HCT116 (cell line): ENCODE data around the gene MYH10. TPM values are rescaled to one million over a fixed set of nuclear protein-coding genes. Genes with fewer than 3 reads are reported as not detected.

ENCODE experiments used
- ATAC-seq: fragments of 200-7000 bp; cut with Tn5 transposase; 2 replicates; pipeline ENCODE4 v1.9.1; 2020; ENCODE audit warnings: mild to moderate bottlenecking, moderate library complexity
- BruUV-seq: library from RNA; stranded (reverse); fragments of 400-500 nt; replicated peaks from 2 replicates; lab custom pipeline; 2021; lab: Mats Ljungman, UMichigan
- CTCF ChIA-PET: fragments of 300-600 bp; sonication (Branson Sonifier 250); formaldehyde crosslinking; loops from one replicate; lab custom pipeline; 2021; ENCODE audit warnings: antibody characterized with exemption; lab: Charles Lee
- POLR2A ChIA-PET: fragments of 300-600, 350-600 bp; sonication (Branson Sonifier 250); formaldehyde crosslinking; loops from one replicate; lab custom pipeline; 2021; ENCODE audit warnings: antibody characterized with exemption; lab: Charles Lee
- RAD21 ChIA-PET, 2 experiments: fragments of 300-600 bp; sonication (Branson Sonifier 250); formaldehyde crosslinking; loops; one replicate each; lab custom pipeline; 2023; ENCODE audit warnings: low total read pairs in 2 of 2; ENCODE audit not compliant: uncharacterized antibody in 2 of 2, unreplicated experiment in 2 of 2, low non-redundant PET in 1 of 2; lab: Charles Lee
- DNase-seq: peaks from one replicate; pipeline ENCODE4 v3.0.0-alpha.2; 2010; ENCODE audit warnings: low read depth, low spot score
- H2AFZ ChIP-seq: fragments of 200-600 bp; shearing (Covaris generic), sonication (generic); 2 replicates; pipeline ENCODE4 v1.6.1; 2017; ENCODE audit warnings: low read depth, mixed run types, mixed read lengths, antibody characterized with exemption, low read length; ENCODE audit not compliant: poor library complexity, severe bottlenecking
- H3K27ac ChIP-seq: 2 replicates; pipeline ENCODE4 v1.5.1; 2012; ENCODE audit warnings: low read depth, low read length
- H3K27me3 ChIP-seq: fragments of 200-600 bp; sonication (generic); 2 replicates; pipeline ENCODE4 v1.6.1; 2016; ENCODE audit warnings: mixed run types, low read length, mixed read lengths; ENCODE audit not compliant: insufficient read depth
- H3K36me3 ChIP-seq, 2 experiments: fragments of 200-500 bp in 1 of 2; fragments of 200-600 bp in 1 of 2; sonication (Bioruptor generic) in 1 of 2; sonication (generic) in 1 of 2; 2 replicates each; pipeline versions ENCODE4 v1.5.1 to v1.6.1; 2014 to 2016; ENCODE audit warnings: low read length in 2 of 2, inconsistent platforms in 1 of 2, mixed read lengths in 1 of 2, mixed run types in 1 of 2; ENCODE audit not compliant: insufficient read depth in 2 of 2, control insufficient read depth in 1 of 2
- H3K4me1 ChIP-seq, 2 experiments: fragments of 200-600 bp in 1 of 2; sonication (generic) in 1 of 2; 2 replicates each; pipeline versions ENCODE4 v1.5.1 to v1.6.1; 2012 to 2017; ENCODE audit warnings: low read length in 2 of 2, inconsistent platforms in 1 of 2, mild to moderate bottlenecking in 1 of 2, mixed read lengths in 1 of 2, mixed run types in 1 of 2, moderate library complexity in 1 of 2; ENCODE audit not compliant: insufficient read depth in 2 of 2, control insufficient read depth in 1 of 2
- H3K4me2 ChIP-seq: fragments of 200-600 bp; sonication (generic); 2 replicates; pipeline ENCODE4 v1.6.1; 2017; ENCODE audit warnings: mixed run types, low read length, mixed read lengths
- H3K4me3 ChIP-seq, 2 experiments: fragments of 200-600 bp in 1 of 2; sonication (generic) in 1 of 2; replicated peaks in 1 of 2; 2 replicates each; pipeline ENCODE4 v1.5.1; 2011 to 2016; ENCODE audit warnings: low read length in 2 of 2, control low read depth in 1 of 2, low read depth in 1 of 2, mild to moderate bottlenecking in 1 of 2, mixed read lengths in 1 of 2, mixed run types in 1 of 2
- H3K79me2 ChIP-seq: fragments of 200-600 bp; sonication (generic); 2 replicates; pipeline ENCODE4 v1.6.1; 2017; ENCODE audit warnings: mild to moderate bottlenecking, mixed run types, low read length, moderate library complexity, mixed read lengths; ENCODE audit not compliant: insufficient read depth
- H3K9ac ChIP-seq: fragments of 200-600 bp; sonication (generic); 2 replicates; pipeline ENCODE4 v1.6.1; 2016; ENCODE audit warnings: low read length, mixed read lengths
- H3K9me2 ChIP-seq: fragments of 200-600 bp; sonication (generic), shearing (Covaris generic); 2 replicates; pipeline ENCODE4 v1.6.1; 2017; ENCODE audit warnings: mixed run types, mild to moderate bottlenecking, moderate library complexity; ENCODE audit not compliant: insufficient read depth
- H3K9me3 ChIP-seq, 2 experiments: fragments of 200-500 bp in 1 of 2; fragments of 200-600 bp in 1 of 2; sonication (Bioruptor generic) in 1 of 2; sonication (generic) in 1 of 2; 2 replicates each; pipeline ENCODE4 v1.6.1; 2014 to 2017; ENCODE audit warnings: low read length in 2 of 2, mixed read lengths in 2 of 2, inconsistent platforms in 1 of 2, low read depth in 1 of 2, mild to moderate bottlenecking in 1 of 2, mixed run types in 1 of 2, moderate library complexity in 1 of 2; ENCODE audit not compliant: control insufficient read depth in 1 of 2, insufficient read depth in 1 of 2
- H4K20me1 ChIP-seq: fragments of 200-600 bp; sonication (generic), shearing (Covaris generic); 2 replicates; pipeline ENCODE4 v1.6.1; 2017; ENCODE audit warnings: mixed run types, mild to moderate bottlenecking, moderate library complexity; ENCODE audit not compliant: insufficient read depth
- ATF3 ChIP-seq: IDR thresholded peaks from 2 replicates; pipeline ENCODE4 v1.6.1; 2012
- CBX3 ChIP-seq: IDR thresholded peaks from 2 replicates; pipeline ENCODE4 v1.6.1; 2012; ENCODE audit warnings: low read depth
- CTCF ChIP-seq, 3 experiments: fragments of 200-600 bp in 1 of 3; sonication (generic) in 1 of 3; IDR thresholded peaks in 2 of 3; conservative IDR thresholded peaks in 1 of 3; 2 replicates each; pipeline ENCODE4 v1.5.1; 2012 to 2017; ENCODE audit warnings: low read depth in 2 of 3, low read length in 2 of 3, antibody characterized with exemption in 1 of 3, borderline replicate concordance in 1 of 3, control low read depth in 1 of 3, mild to moderate bottlenecking in 1 of 3, mixed read lengths in 1 of 3, mixed run types in 1 of 3, moderate library complexity in 1 of 3; ENCODE audit not compliant: insufficient read depth in 1 of 3
- EGR1 ChIP-seq: IDR thresholded peaks from 2 replicates; pipeline ENCODE4 v1.6.1; 2012; ENCODE audit warnings: low read depth
- EZH2phosphoT487 ChIP-seq: fragments of 200-600 bp; IDR thresholded peaks from 2 replicates; pipeline ENCODE4 v1.6.1; 2018; ENCODE audit warnings: antibody characterized with exemption, borderline replicate concordance
- MAX ChIP-seq: IDR thresholded peaks from 2 replicates; pipeline ENCODE4 v1.6.1; 2012
- SIN3A ChIP-seq: IDR thresholded peaks from 2 replicates; pipeline ENCODE4 v1.6.1; 2012; ENCODE audit warnings: low read depth
- SP1 ChIP-seq: IDR thresholded peaks from 2 replicates; pipeline ENCODE4 v1.6.1; 2012; ENCODE audit warnings: low read depth
- TCF7L2 ChIP-seq: IDR thresholded peaks from 2 replicates; pipeline ENCODE4 v1.7.0; 2011; ENCODE audit warnings: borderline replicate concordance, inconsistent platforms; ENCODE audit not compliant: insufficient read depth, insufficient read length; ENCODE audit errors: extremely low read depth
- intact Hi-C: fragments of 100-400 bp; cut with micrococcal nuclease; formaldehyde crosslinking; loops from 2 replicates; pipeline ENCODE4 v1.10.0; 2022
- total RNA-seq: library from RNA; stranded (reverse); gene quantifications from one replicate; pipeline ENCODE4 v1.2.1, GENCODE V29; 2021; ENCODE audit not compliant: unreplicated experiment

MYH10 gene
- total RNA-seq, 1 experiment from 2014 or later = 39.2 TPM

- no TSS peak for BruUV-seq
- H4K20me1 ChIP-seq = no peaks in the 10 kb centered on the region
- intact Hi-C loops = no loop called here
- no peak overlapping the region for H3K4me2 ChIP-seq
- H3K4me3 ChIP-seq = no peak overlapping the region
- POLR2A ChIA-PET = no interaction called here
- RAD21 ChIA-PET = no interaction called here
- CTCF ChIA-PET = no interaction called here
- H3K36me3 ChIP-seq = no peaks in the 10 kb centered on the region
- H3K79me2 ChIP-seq = no peaks in the 10 kb centered on the region
- no peak for ATAC-seq
- H3K9me2 ChIP-seq = no peaks in the 10 kb centered on the region; the same call in 1 of the 2 replicates
- no peak for TF ChIP-seq ATF3
- no peak for TF ChIP-seq CBX3
- TF ChIP-seq SIN3A = no peak
- TF ChIP-seq MAX = no peak
- TF ChIP-seq SP1 = no peak
- TF ChIP-seq EGR1 = no peak
- no peak for TF ChIP-seq TCF7L2
- H2AFZ ChIP-seq = no peak overlapping the region
- H3K9ac ChIP-seq = no peak overlapping the region
- no peaks in the 10 kb centered on the region for H3K4me1 ChIP-seq
- H3K27ac ChIP-seq = no peak overlapping the region
- no peak for DNase-seq
- no peaks in the 10 kb centered on the region for H3K9me3 ChIP-seq
- peaks cover 4% of the 10 kb centered on the region; the same call in 1 of the 2 replicates for H3K27me3 ChIP-seq
Measured at GRCh38 chr17:8664456-8665126, 34.1 kb upstream of the MYH10 start.

- H3K9me3 ChIP-seq = no peaks in the 10 kb centered on the region
- no peaks in the 10 kb centered on the region for H3K4me1 ChIP-seq
- ChIA-PET RAD21 (no interaction called here), CTCF (no interaction called here), POLR2A (interaction anchor here (1.2 kb wide), 1 partner anchor 22 kb away, joined by 3 read pairs; no protein-coding TSS in a partner anchor)
- no peak overlapping the region for H3K4me2 ChIP-seq
- H3K4me3 ChIP-seq = no peak overlapping the region
- intact Hi-C loops = no loop called here
- ATAC-seq (no peak), DNase-seq (no peak)
- no peaks in the 10 kb centered on the region for H4K20me1 ChIP-seq
- H3K27me3 ChIP-seq = peaks cover 4% of the 10 kb centered on the region; the same call in 1 of the 2 replicates
- no peak overlapping the region for H3K27ac ChIP-seq
- no peaks in the 10 kb centered on the region for H3K36me3 ChIP-seq
- no TSS peak for BruUV-seq
- TF ChIP-seq EZH2phosphoT487 = no peak
- no peak for TF ChIP-seq CTCF (IDR thresholded peaks at IDR 0.05 in 2 of 3, conservative IDR thresholded peaks at IDR 0.05 in 1 of 3; ENCODE audit: borderline replicate concordance in 1 of 3, insufficient read depth in 1 of 3, low read depth in 2 of 3, low read length in 2 of 3)
- H2AFZ ChIP-seq = no peak overlapping the region
- H3K9me2 ChIP-seq = no peaks in the 10 kb centered on the region; the same call in 1 of the 2 replicates
- H3K79me2 ChIP-seq = no peaks in the 10 kb centered on the region
- H3K9ac ChIP-seq = no peak overlapping the region
Measured at GRCh38 chr17:8662973-8663372, 32.4 kb upstream of the MYH10 start.
